SK-N-DZ (cell line): ENCODE data around the gene PLCG2.

Experiments
- DNase-seq: peaks from one replicate; pipeline ENCODE4 v3.0.0-alpha.2; 2015; ENCODE audit warnings: low spot score

PLCG2 gene

DNA sequence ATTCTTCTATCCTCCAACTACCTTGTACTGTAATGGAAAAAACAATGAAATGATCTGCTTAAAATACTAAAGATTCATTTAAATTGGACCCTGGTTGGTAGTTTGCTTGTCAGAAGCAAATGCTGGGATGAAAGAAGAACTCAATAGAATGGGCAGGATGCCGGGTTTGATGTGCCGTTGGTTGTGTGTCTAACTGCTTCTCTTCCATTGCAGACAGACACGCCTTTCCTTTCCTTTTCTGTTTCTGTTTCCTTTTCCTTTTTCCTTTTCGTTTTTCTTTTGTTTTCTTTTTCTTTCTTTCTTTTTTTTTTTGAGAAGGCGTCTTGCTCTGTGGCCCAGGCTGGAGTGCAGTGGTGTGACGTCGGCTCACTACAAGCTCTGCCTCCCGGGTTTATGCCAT lies 64.6 kb downstream of the PLCG2 start:
- no peak for DNase-seq

DNA sequence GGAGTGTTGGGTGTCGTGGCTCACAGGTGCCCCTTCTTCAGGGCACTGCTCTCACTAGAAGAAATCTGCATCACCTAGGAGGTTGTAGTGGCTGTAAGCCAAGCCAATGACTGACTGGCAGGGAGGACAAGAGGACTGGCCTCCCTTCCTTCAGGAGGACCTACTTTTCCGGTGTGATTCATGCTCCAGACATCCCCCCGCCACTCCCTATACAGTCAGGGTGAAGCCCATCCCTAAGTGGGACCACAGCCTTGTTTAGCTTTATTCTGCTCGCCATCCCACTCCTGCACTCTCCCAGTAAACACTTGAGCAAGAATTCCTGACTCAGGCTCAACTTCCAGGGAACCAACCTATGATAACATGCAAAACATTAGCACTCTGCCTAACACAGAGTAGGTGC lies 67.0 kb downstream of the PLCG2 start:
- no peak for DNase-seq

DNA sequence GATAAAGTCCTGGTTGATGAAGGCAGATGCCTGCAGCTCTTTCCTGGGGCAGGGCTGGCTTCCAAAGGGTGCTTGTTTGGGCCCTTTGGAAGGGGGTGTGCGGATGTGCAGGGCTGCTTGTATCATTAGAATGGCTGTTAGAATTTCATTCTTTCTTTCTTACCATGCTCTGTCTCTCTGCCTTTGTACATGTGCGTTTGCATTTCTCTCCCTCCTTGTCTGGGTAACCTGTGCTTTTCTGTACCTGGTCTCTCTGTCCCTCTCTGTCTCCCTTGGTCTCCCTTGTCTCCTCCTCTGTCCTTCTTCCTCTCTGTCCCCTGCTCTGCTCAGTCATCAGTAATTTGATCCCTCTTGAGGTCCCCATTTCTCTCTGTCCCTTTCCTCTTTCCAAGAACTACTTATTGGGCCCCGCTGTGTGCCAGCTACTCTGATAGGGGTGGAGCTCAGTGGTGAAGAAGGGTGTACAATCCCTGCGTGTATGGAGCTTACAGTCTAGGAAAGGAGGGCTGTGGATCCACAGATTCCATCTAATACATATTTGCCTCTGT lies 69.3 kb downstream of the PLCG2 start:
- no peak for DNase-seq

DNA sequence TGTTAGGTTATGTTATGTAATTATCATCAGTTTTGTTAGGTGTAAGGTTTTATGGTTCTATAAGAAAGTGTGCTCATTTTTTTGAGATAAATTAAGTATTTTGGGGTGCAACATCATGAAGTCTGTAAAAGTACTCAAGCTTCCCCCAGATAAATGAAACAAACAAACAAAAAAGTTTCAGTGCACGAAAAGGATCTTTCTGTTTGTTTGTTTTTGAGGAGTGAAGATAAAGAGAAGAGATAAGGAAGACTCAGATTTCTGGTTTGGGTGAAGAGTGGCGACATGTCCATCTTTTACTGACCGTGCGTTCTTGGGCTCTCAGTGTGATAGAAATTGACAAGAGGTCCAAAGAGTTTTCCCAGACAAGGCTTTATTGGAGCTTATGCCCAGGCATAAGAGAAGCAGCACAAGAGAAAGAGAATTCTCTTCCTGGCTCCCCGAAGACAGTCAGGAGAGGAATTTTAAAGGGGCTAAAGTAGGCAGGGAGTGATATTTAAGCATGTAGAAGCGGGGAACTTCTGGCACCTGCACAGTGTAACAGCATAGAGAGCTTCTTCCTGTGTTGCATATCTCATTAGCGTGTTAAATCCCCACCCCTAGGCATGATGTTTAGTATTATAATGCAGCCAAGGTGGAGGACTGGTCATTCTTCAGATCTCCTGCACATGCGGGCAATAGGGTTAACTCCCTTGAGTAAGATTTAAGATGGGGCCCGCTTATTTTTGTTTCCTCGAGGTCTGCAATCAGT lies 71.3 kb downstream of the PLCG2 start:
- no peak for DNase-seq

DNA sequence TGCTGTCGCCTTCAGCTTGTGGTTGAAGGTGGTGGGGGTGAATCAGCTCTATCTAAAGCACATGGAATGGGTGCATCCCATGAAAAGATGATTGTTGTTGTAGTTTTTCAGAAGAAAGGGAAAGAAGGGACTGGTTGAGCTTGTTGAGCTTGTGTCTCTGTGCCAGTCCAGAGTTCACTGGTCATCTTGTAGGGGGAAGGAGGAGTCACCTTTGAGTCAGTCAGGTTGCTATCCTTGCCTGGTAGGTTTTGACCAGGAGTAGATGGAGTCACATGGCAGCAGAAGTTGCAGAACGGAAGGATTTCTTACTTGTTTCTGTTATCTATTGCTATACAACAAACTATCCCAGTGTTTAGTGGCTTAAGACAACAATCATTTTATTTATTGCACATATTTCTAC lies 73.3 kb downstream of the PLCG2 start:
- no peak for DNase-seq

DNA sequence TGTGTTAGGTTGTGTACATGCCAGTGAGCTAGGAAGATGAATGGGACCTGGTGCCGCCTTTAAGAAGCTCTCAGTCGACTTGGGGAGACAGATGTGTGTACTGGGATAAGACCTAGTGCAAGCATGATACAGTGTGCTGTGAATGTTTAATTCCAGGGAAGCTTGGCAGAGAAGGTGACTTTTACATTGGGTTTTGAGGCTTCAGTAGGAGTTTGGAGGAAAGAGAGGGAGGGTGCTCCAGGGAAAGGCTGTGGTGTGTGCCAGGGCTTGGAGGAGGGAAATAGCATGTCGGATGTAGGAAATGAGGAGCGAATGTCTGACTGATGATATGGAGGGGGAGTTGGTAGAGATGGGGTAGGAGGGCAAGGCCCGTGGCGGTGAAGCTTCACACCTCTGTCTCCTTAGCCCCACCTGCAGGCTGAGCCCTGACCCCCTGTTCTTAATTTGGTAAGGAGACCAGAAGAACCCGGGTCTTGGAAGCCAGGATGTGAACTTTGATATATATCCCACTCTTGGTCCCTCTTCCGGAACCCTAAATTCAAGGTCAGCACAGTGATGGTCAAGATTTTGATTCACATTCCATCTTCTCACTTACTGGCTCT lies 76.6 kb downstream of the PLCG2 start:
- DNase-seq, result no peak

DNA sequence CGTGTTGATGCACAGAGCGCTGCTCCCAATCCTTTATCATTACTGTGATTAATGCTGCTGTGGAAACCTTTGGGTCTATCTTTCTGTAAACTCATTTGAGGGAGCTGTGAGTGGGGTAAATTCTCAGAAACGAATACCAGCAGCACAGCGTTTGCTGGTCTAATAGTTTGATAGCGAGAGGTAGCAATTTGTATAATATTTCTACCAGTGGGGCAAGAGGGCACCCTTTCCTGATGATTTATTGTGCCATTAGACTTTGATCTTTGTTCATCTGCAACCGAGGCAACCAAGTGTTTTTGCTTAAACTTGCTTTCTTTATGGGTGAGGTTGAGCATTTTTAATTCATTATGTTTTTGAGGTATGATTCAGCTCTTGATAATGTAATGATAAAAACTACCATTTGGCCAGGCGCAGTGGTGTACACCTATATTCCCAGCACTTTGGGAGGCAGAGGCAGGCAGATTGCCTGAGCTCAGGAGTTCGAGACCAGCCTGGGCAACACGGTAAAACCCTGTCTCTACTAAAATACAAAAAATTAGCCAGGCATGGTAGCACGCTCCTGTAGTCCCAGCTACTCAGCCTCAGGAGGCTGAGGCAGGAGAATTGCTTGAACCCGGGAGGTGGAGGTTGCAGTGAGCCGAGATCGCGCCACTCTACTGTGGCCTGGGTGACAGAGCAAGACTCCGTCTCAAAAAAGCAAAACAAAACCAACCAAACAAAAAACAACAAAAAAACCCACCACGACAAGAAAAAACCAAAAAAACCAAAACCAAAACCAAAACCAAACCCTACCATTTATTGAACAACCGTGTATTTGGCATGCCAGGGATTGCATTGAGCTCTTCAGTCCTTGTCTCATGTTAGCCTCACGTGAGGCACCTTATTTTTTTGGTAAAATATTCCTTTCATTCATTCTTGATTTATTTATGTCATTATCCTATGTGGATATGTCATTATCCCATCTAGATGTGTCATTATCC lies 81.5 kb downstream of the PLCG2 start:
- no peak for DNase-seq

DNA sequence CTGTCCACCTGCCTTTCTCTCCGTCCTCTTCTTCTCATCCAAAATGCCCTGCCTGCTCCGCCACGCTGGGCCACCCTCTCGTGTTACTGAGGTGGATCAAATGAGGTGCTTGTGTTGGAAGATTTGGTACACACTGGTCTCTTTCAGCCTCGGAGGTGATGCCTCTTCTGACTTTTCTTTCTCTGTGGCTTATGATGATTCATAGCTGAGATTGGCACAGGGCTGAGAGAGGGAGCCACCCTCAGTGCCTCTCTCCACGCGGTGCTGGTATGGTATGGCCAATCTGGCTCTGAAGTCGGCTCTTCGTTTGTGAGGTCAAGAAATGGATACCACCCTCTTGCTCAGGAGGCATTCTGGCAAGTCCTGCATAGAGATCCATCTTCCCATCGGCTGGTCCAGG lies 82.4 kb downstream of the PLCG2 start:
- no peak for DNase-seq

DNA sequence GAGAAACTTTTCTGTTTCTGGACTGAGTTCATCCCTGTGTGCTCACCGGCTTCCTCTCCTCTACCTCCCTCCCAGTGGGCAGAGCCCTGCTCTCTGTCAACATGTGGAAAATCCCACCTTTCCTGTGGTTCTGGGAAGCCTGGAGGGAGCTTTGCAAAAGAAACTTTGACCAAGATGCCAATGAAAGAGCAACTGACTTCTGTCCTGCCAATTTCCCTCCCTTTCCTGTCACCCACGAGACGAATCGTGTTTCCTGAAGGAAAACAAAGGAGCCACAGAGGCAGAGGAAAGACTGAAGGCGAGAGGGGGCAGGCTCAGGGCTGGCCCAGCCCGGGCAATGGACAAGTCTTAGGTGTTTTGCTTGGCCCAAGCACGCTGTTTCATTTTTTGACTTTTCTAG lies 82.8 kb downstream of the PLCG2 start:
- no peak for DNase-seq

DNA sequence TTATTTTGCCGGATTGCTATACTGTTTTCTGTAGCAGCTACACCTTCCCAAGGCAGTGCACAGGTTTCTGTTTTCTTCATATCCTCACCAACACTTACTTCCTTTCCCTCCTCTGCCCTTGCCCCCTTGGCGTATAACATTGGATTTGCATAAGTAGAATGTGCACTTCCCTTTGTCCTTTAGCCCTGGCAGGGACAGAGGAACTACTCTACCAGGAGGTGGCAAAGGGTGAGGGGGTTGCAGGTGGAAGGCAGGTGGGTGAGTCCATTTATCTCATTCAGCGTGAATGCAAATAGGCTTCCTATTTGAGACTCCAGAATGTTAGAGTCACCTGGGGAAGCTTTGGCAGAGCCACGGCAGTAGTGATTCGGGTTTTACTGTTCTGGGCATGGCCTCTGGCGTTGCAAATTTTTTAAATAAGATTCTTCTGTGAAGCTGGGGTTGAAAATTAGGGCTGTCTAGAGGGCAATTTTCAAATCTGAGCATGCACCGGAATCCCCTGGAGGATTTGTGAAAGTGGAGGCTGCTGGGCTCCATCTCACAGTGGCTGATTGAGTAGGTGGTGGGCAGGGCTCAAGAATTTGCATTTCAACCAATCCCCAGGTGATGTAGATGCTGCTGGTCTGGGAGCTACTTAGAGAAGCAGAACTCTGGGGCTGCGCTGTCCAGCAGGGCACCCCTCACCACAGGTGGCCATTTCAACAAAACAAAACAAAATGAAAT lies 84.7 kb downstream of the PLCG2 start:
- DNase-seq, result no peak

DNA sequence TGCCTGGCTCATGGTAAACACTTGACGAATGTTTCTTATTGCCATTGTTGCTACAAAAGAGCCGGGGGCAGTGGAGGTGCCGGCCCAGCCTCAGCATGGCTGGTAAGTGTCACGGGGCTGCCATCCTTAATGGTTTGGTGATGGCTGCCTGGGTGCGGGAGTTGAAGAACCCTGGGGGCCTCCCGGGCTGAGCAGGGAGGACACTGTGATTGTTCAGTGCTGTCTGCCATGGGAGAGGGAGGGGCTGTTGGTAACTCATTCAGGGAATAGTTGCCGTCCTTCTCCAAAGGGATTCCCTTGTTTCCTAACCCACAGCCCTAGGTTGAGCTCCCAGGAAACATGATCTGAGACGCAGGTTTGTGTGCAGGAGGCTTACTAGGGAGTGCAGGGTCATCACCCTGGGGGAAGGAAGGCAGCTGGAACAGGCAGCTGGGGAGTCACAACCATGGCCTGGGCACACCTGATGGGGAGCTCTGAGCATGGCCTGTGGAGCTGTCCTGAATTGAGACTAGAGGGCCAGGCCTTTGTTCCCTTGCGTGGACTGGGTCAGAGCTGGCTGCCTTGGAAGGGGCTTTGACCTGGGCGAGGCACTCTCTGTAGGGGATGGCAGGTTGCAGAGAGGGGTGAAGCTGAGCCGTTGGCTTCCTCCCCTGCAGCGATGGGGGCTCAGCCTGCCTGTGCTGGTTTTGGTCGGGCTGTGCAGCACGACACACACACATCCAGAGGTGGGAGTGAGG lies 85.7 kb downstream of the PLCG2 start:
- DNase-seq, result no peak

DNA sequence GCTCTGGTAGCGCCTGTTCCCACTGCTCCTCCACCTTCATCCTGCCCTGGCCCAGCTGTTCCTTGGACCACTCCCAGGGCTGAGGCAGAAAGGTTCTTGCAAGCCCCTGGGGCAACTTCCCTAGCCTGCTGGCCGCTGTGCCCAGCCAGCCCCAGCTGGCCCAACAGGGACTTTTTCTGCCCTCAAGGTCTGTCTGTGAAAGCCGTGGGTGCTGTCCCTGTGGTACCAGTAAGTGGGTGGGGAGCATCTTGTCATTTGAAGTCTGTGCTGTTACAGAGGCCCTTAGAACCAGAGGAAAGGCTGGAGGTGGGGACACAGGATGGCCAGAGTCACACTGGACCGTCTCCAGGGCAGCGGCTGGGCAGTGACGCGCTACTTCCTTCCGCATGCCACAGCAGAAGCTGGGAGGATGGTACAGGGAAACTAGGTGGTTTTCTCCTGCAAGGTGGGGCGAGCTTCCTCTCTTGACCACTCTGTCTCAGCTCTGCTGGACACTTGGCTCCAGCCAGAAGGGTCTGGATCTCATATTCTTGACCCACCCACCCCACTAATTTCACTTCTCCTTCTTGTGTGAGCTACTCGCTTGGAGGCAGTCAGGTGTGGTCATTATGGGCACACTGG lies 87.8 kb downstream of the PLCG2 start:
- DNase-seq, result no peak

DNA sequence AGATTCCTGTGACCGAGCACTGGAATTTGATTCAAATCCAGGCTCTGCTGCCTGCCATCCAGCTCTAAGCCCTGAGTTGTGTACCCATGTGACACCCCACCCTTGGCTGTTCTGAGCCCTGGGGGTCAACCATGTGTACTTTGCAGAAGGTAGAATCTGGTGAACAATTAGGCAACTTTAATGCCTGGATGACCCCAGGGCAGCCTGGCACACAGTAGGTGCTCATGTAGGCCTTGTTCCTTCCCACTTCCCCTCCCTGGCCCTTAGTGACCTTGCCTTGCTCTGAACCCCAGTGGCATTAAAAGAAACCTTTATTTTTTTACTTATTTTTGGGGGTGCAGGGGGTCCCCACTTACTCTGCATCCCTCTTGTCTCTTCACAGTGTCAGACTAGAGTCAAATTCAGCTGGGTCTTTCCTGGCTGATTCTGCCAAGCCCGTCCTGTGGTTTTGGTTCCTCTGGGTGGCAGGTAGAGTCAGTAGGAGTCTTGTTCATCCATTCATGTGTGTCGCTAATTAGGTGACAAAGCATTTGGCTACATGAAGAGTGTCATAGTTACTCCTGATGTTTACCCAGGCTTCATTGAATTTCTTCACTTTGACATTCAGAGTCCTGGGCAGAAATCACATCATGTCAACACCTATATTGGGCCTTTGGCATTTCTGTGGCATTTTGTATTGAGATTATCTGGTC lies 89.1 kb downstream of the PLCG2 start:
- no peak for DNase-seq

DNA sequence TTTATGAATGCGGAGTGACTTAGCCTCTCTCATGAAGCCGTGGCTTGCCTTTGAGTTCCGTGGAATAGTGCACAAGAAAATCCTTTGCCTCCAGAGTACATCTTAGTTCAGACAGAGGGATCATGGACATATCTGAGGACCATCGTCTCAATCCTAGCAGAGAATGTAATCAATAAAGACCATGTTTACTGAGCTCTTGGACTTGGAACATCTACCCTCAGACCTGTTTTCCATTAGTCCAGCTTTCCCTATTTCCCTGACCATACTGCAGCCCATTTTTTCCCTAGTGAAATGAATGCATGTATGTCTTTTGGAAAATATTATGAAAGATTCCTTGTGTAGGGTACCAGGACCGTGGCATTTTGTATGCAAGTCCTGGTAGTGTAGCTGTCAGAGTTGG lies 90.2 kb downstream of the PLCG2 start:
- no peak for DNase-seq

DNA sequence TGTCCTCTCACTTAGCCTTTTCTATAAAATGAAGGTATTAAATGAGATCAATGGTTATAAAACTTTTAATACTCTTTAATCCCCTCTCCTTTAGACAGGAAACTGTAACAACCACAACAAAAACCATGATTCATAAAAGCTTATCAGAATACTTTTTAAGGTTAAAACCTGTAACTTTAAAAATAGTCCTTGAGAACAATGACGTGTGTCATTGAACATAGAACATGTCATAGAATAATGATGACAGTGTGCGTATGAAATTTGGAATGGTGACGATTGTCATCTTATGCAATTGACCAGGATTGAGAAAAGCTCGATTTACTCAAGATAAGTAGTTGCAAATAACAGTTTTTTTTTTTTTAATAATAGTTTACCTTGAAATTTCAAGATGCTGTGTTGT lies 94.1 kb downstream of the PLCG2 start:
- no peak for DNase-seq

DNA sequence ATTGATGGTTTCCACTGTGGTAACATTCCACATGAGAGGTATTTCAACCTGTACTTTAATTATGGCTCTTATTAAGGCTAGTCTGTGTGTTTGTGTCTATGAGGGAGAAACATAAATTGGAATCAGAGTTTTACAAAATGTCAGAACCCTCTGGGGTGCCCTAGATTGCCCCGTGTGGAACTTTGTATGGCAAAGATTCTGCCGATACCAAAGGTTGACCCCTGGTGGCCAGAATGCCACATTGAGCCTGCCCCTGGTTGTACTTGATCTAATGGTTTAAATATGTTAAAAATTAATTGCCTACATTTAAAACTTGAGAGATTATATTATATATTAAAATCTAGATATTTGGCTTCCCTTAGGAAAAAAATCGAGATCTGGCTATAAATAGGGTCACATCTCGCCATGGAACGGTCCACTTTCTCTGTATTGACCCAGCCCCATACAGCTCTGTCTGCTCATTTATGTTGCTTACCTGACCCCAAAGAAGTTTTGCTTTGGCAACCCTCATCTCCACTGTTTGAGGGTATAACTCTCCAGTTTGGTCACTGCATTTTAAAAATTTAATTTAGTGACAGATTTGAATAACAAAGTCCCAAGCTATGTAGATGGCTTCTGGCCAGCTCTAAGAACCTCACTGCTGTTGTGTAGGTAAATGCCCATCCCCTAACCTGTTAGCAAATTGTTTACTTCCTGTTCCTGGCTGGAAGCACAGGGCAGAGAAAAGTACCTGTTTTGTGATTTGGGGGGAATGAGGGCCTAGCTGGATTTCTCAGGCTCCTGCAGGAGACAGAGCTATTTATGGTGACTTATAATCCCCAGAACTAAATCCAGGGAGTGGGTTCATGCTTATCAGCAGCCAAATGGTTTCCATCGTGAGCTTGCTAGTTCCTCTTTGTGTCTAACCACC lies 95.0 kb downstream of the PLCG2 start:
- no peak for DNase-seq

DNA sequence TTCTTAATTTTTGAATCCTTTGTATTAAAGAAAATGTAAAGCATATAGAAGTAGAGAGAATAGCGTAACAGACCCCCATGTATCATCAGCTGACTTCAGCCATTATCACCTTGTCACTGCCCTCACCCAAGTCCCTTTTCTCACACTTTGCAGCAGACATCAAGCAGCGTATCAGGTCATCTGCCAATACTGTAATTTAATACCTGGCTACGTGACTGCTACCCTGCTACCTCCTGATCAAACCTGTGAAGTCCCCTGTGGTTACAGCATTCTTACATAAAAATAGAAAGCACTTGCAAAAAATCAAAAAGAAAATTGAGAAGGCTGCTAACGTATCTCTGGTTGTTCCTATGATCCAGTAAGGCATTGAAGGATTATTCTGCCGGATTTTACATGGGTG lies 96.4 kb downstream of the PLCG2 start:
- DNase-seq, result no peak

DNA sequence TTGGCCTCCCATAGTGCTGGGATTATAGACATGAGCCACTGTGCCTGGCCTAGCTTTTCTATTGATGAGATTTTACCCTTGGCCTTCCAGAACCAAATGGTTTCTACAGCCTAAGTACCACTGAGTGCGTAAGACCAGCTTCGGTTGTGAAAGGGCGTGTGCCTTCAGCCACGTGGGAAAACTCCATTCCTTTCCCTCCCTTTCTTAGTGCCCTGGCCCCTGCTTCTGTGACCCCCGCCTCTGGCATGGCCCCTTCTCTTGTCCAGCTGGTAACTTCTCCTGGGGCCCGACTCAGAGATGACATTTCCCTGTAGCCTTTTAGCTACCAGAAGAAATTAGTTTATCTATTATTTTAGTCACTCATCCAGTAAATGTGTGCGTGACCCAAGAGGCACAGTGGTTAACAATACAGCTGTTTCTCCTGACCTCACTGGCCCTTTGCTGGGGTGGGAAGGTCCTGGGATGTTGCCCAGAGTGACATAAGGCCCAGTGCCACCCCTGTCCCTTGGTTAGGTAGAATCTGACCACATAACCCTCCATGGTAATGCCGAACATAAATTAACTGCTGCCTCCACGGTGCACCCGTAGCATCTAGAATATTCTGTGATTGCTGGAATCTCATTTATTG lies 97.3 kb downstream of the PLCG2 start:
- DNase-seq, result no peak
